Measurements from ENCODE around the gene CEMIP2.

Gene CEMIP2

DNA sequence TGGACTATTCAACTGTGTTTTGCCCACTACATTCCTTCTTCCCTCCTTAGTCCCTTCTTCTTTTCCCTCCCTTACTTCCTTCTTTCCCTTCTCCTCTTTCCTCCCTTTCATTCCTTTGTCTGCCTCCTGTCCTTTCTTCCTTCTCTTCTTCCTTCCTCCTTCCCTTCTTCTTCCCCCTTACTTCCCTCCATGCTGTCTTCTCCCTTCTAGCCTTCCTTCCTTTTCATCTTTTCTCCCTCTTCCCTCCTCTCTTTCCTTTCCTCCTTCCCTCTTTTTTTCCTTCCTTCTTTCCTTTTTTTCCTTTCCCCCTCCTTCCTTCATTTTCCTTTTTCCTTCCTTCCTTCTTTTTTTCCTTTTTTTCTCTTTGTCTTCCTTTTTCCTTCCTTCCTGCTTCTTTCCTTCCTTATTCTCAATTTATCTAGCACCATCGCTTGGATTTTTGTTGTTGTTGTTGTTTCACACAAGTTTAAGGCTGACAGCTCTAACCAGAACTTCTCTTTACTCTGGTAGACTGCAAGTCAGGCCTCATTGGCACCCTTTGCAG is 123.4 kb downstream of the CEMIP2 start:
- DNase-seq (ENCODE audit: low read depth), result no peak

DNA sequence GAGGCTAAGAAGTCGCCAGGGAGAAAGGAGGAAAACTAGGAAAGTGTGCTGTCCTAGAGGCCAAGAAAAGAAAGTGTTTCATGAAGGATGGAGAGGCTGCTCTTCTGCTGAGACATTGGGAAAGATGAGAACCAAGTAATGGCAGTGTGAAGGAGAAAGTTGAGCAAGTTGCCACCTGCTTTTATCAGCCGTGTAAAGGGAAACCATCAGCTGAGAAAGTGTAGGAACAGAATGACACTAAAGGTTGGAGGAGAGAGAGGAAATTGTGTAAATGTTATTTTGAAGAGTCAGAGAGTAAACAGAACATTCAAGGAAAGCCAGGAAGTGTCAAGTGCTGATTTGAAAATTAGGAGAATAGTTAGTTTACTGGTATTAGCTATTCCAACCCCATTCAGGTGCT is 125.0 kb downstream of the CEMIP2 start:
- DNase-seq (ENCODE audit: low read depth), result no peak

DNA sequence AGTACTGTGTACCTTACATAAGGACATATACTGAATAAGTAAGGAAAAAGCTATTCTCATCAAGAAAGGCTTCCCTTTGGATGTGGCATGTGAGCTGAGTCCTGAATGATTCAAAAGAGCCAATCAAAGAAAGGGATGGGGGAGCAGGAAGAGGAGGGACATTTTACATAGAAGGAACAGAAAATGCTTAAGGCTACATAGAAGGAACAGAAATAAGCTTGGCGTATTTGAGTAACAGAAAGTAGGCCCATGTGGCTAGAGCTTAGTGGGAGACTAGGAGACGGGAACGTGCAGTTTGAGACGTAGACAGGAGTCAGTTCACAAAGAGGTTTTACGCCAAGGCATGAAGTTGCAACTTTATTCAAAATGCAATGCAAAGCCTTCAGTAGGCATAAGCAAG is 126.3 kb downstream of the CEMIP2 start:
- no peak for DNase-seq (ENCODE audit: low read depth)

DNA sequence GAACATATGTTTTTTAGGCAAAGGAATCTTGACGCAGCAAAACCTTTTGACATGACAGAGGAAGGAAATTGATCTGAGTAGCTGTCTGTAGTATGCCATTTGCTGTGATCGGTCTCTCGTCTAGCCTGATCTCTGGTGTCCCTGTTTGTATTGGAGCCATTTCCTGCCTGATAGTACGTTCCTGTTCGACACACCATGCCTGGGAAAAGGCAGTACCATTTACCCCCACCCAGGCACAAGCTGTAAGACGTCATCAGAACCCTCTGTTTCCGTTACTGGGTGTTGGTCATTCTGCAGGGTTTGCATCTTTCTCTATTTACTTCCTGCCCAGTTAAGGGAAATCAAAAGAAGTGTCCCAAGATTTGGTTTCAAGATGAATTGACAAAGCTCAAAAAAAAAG is 129.7 kb downstream of the CEMIP2 start:
- no peak for DNase-seq (ENCODE audit: low read depth)

DNA sequence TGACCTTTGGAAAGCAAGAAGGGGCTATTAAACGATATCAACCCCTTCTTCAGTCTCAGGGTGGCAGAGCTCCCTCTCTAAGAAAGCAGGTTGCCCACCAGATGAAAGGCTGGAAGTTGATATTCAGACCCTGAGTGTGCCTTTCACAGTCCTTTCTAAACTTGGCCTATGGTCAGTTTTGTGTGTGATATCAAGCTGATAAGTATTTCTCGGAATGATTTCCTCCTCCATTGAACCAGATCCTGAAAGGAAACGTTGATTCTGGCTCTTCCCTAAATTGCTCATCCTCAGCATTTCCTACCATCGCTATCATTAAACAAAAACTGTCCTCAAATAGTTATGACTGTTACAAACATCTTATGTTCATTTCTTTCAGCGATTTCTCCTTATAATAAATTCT is 130.4 kb downstream of the CEMIP2 start:
- DNase-seq (ENCODE audit: low read depth), result no peak

DNA sequence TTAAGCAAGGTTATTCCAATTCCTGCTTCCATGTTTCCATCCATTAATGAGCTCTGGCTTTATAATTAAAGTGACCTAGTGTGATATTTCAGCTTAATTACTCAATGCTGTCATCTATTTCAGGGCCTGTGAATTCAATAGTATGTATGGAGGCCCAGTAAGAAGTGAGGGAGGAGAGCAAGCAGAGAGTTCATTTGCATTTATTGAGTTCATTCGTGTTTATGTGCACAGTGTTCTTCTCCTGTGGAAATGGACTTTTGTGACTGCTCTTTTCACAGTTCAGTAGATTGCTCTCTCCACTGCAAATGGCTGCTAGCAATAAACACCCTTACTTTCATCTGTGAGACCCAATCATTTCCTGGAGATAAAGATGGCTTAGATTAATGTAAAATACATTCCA is 130.9 kb downstream of the CEMIP2 start:
- DNase-seq (ENCODE audit: low read depth), result no peak

DNA sequence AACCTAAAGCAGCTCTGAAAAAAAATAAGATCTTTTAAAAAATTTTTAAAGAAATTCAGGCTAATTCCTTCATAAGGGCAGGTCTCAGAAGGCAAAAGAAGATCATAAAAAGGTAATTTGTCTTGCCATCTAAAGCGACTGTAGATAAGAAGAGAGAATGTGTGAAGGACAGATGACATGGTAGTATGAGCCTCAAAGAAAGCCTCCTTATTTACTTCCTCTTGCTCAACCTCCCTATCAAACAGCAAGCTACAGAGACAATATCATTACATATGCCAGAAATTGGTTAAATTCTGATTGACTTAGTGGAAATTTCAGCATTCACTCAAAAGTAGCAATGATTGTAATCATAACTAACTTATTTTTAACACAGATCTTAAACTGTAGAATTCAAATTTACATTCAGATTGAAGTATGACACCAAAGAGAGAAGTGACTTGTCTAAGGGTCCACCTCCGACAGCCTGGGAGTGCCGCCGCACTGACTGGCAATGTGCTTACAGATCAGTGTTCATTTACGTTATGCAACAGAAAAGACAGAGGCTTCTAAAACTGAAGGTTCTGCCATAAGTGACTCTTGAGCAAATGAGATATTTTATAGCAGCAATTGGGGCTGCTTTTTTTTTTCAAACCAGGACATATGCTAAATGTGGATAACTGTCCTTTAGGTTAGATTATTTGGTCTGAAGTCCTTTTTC is 132.0 kb downstream of the CEMIP2 start:
- no peak for DNase-seq (ENCODE audit: low read depth)

DNA sequence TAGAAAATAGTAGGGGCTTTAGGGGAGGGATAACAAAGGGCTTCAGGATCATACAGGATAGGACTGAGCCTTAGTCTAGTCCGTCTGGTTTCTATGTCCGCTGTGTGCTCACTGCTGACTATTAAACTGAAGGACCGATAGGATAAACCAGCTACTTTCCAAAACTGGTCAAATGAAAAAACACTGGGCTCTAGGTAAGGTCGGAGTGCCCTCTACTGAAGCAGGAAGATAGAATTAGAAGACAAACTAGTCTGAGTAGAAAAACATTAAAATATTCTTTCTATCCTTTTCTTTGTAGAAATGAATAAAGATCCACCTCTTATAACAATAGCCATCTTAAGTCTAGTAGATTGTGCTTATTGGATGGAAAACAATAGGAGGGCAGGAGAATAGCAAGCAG is 133.6 kb downstream of the CEMIP2 start:
- no peak for DNase-seq (ENCODE audit: low read depth)

Data from activated T-cell treated with anti-CD3 and anti-CD28 coated beads for 48 hours (primary cell).